Mammary epithelial cell (primary cell): ENCODE measurements around the gene CDHR2.

Experiments used
- EZH2 ChIP-seq: IDR thresholded peaks from 2 replicates; pipeline ENCODE4 v1.6.1; 2012; ENCODE audit warnings: low read length, inconsistent platforms, borderline replicate concordance
- TF ChIP-seq, protein P1 (sequence below), 2 donors: IDR thresholded peaks in 1 of 2; conservative IDR thresholded peaks in 1 of 2; 2 replicates each; pipeline ENCODE4 v1.5.1; 2011 to 2012; ENCODE audit warnings: inconsistent platforms in 2 of 2, low read length in 2 of 2, mild to moderate bottlenecking in 2 of 2, control low read depth in 1 of 2, low read depth in 1 of 2; ENCODE audit not compliant: insufficient read depth in 1 of 2; ENCODE audit errors: extremely low read depth in 1 of 2

GRCh38 chr5:176514244-176514950 is 34.7 kb upstream of the CDHR2 start:
- no peak for TF ChIP-seq EZH2
- TF ChIP-seq, protein P1, sequence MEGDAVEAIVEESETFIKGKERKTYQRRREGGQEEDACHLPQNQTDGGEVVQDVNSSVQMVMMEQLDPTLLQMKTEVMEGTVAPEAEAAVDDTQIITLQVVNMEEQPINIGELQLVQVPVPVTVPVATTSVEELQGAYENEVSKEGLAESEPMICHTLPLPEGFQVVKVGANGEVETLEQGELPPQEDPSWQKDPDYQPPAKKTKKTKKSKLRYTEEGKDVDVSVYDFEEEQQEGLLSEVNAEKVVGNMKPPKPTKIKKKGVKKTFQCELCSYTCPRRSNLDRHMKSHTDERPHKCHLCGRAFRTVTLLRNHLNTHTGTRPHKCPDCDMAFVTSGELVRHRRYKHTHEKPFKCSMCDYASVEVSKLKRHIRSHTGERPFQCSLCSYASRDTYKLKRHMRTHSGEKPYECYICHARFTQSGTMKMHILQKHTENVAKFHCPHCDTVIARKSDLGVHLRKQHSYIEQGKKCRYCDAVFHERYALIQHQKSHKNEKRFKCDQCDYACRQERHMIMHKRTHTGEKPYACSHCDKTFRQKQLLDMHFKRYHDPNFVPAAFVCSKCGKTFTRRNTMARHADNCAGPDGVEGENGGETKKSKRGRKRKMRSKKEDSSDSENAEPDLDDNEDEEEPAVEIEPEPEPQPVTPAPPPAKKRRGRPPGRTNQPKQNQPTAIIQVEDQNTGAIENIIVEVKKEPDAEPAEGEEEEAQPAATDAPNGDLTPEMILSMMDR (conservative IDR thresholded peaks at IDR 0.05 in 1 of 2, IDR thresholded peaks at IDR 0.05 in 1 of 2; ENCODE audit: extremely low read depth in 1 of 2, insufficient read depth in 1 of 2, low read depth in 1 of 2, low read length in 2 of 2) = no peak
